Measurements from ENCODE around the gene MOB3B. TPM values are rescaled to one million over a fixed set of nuclear protein-coding genes. Genes with fewer than 3 reads are reported as not detected.

Gene MOB3B
- total RNA-seq, 1 experiment from 2014 or later, result 2.6 TPM

DNA sequence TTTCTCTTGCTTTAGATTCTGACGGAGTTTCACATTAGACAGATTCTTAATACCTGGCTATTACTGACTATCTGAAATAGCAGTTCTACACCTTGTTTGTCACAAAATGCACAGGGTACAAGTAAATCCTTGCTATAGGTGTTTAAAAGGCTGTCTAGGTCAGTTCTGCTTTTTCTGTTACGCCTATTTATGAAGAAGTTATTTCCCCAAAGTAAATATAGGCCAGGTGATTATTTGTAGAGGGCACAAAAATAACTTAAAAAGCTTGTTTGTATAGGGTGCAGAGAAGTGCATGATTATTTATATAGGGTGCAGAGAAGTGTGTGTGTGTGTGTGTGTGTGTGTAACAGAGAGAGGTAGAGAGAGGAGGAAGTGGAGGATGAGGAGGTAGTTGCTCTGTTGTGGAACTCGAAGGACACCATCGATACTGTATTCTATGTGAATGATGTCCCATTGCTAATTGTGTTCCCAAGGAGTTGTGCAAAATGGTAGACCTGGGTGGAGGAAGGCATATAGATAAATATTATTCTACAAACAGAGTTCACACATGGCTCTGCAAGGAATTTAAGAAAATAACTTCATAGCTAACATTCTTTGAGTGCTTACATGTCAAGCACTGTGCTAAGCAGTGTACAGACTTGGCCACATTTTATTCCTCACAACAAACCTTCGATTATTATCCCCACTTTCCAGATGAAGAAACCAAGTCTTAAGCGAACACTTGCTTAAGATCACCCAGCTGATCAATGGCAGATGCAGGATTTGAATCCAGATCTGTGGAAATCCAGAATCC is 136.4 kb downstream of the MOB3B start:
- BruUV-seq (replicated peaks), result no TSS peak
- H3K4me1 ChIP-seq (ENCODE audit: insufficient read depth, low read length), result peaks cover 7% of the 10 kb centered on the region
- ATAC-seq (no peak), DNase-seq (no peak)
- H3K36me3 ChIP-seq (ENCODE audit: low read depth, low read length), result no peaks in the 10 kb centered on the region
- ChIA-PET CTCF (no interaction called here), POLR2A (ENCODE audit: unreplicated experiment) (no interaction called here)
- intact Hi-C loops (cut with micrococcal nuclease), result no loop called here
- no peaks in the 10 kb centered on the region for H3F3A ChIP-seq (ENCODE audit: low read length, unreplicated experiment)
- H3K9me2 ChIP-seq (replicated peaks; ENCODE audit: low read length), result no peaks in the 10 kb centered on the region
- H4K20me1 ChIP-seq (ENCODE audit: low read length), result no peaks in the 10 kb centered on the region
- H3K4me3 ChIP-seq (ENCODE audit: low read length), result no peak overlapping the region
- no peaks in the 10 kb centered on the region for H3K27me3 ChIP-seq (ENCODE audit: low read length)
- no peak overlapping the region for H3K4me2 ChIP-seq (ENCODE audit: low read length)
- H3K9me3 ChIP-seq (ENCODE audit: low read length), result no peaks in the 10 kb centered on the region
- no peak overlapping the region for H3K9ac ChIP-seq (ENCODE audit: low read length)
- no peaks in the 10 kb centered on the region for H3K79me2 ChIP-seq (ENCODE audit: low read length)
- no peak overlapping the region for H2AFZ ChIP-seq (ENCODE audit: low read length)
- H3K27ac ChIP-seq (ENCODE audit: low read length), result no peak overlapping the region
- no peak for TF ChIP-seq EZH2 (IDR thresholded peaks at IDR 0.05; ENCODE audit: low read length, unreplicated experiment)
- TF ChIP-seq EZH2phosphoT487 (IDR thresholded peaks at IDR 0.05; ENCODE audit: borderline replicate concordance, low read length), result no peak
- no peak for TF ChIP-seq CTCF (conservative IDR thresholded peaks at IDR 0.05; ENCODE audit: low read depth, low read length)

- H3K4me1 ChIP-seq (ENCODE audit: insufficient read depth, low read length), result peaks cover 7% of the 10 kb centered on the region
- DNase-seq (no peak), ATAC-seq (no peak)
- intact Hi-C loops (cut with micrococcal nuclease), result no loop called here
- no TSS peak for BruUV-seq (replicated peaks)
- no peaks in the 10 kb centered on the region for H4K20me1 ChIP-seq (ENCODE audit: low read length)
- CTCF ChIA-PET, result no interaction called here
- H3K9me2 ChIP-seq (replicated peaks; ENCODE audit: low read length), result no peaks in the 10 kb centered on the region
- H3K27me3 ChIP-seq (ENCODE audit: low read length), result no peaks in the 10 kb centered on the region
- no peak overlapping the region for H3K27ac ChIP-seq (ENCODE audit: low read length)
- no peak overlapping the region for H2AFZ ChIP-seq (ENCODE audit: low read length)
- H3K36me3 ChIP-seq (ENCODE audit: low read depth, low read length), result no peaks in the 10 kb centered on the region
- TF ChIP-seq CTCF (conservative IDR thresholded peaks at IDR 0.05; ENCODE audit: low read depth, low read length) (no peak), EZH2 (IDR thresholded peaks at IDR 0.05; ENCODE audit: low read length, unreplicated experiment) (no peak), EZH2phosphoT487 (IDR thresholded peaks at IDR 0.05; ENCODE audit: borderline replicate concordance, low read length) (no peak)
- H3F3A ChIP-seq (ENCODE audit: low read length, unreplicated experiment), result no peaks in the 10 kb centered on the region
- H3K4me2 ChIP-seq (ENCODE audit: low read length), result no peak overlapping the region
- no peaks in the 10 kb centered on the region for H3K9me3 ChIP-seq (ENCODE audit: low read length)
- H3K79me2 ChIP-seq (ENCODE audit: low read length), result no peaks in the 10 kb centered on the region
- no peak overlapping the region for H3K4me3 ChIP-seq (ENCODE audit: low read length)
- H3K9ac ChIP-seq (ENCODE audit: low read length), result no peak overlapping the region
- POLR2A ChIA-PET (ENCODE audit: unreplicated experiment), result no interaction called here
Observed at GRCh38 chr9:27392451-27392850, 137.2 kb downstream of the MOB3B start.

Data from PC-3 (cell line).